WTC11 (cell line): ENCODE measurements around the gene ZNHIT2. TPM values are rescaled to one million over a fixed set of nuclear protein-coding genes. Genes with fewer than 3 reads are reported as not detected.

Source experiments
- ATAC-seq: fragments of 200-7000 bp; cut with Tn5 transposase; 2 replicates; pipeline ENCODE4 v1.10.0; 2021; ENCODE audit warnings: mild to moderate bottlenecking, moderate library complexity
- CTCF ChIA-PET: fragments of 300-600 bp; sonication (Branson Sonifier 250); formaldehyde crosslinking; loops from one replicate; lab custom pipeline; 2021; ENCODE audit warnings: antibody characterized with exemption; lab: Charles Lee
- POLR2A ChIA-PET: fragments of 350-600 bp; sonication (Branson Sonifier 250); formaldehyde crosslinking; loops from one replicate; lab custom pipeline; 2021; ENCODE audit warnings: antibody characterized with exemption; lab: Charles Lee
- DNase-seq: peaks from one replicate; pipeline ENCODE4 v3.0.0; 2021; ENCODE audit warnings: low spot score
- H3K27ac Mint-ChIP-seq: 2 replicates; pipeline ENCODE4 v1.8.0; 2021; ENCODE audit warnings: mixed read lengths
- H3K27me3 Mint-ChIP-seq: 2 replicates; pipeline ENCODE4 v1.8.0; 2021; ENCODE audit warnings: low read depth, mild to moderate bottlenecking, moderate library complexity, mixed read lengths
- H3K36me3 Mint-ChIP-seq: 2 replicates; pipeline ENCODE4 v1.8.0; 2021; ENCODE audit warnings: mixed read lengths
- H3K4me1 Mint-ChIP-seq: 2 replicates; pipeline ENCODE4 v1.8.0; 2022; ENCODE audit warnings: mixed read lengths
- H3K4me3 Mint-ChIP-seq: 2 replicates; pipeline ENCODE4 v1.8.0; 2021; ENCODE audit warnings: mild to moderate bottlenecking, moderate library complexity, mixed read lengths
- H3K9me3 Mint-ChIP-seq: 2 replicates; pipeline ENCODE4 v1.8.0; 2021; ENCODE audit warnings: mixed read lengths
- AFF4 ChIP-seq: sonication (generic); formaldehyde crosslinking; IDR thresholded peaks from 2 replicates; pipeline ENCODE4 v1.8.1; 2023; ENCODE audit warnings: mild to moderate bottlenecking, missing genetic modification reagents, borderline replicate concordance
- AR ChIP-seq: fragments of 250-450 bp; sonication (Bioruptor Pico); IDR thresholded peaks from 2 replicates; pipeline ENCODE4 v1.9.0; 2021; ENCODE audit warnings: mild to moderate bottlenecking
- ARID4B ChIP-seq: sonication (generic); formaldehyde crosslinking; IDR thresholded peaks from 2 replicates; pipeline ENCODE4 v1.8.0; 2023; ENCODE audit warnings: missing genetic modification reagents, mild to moderate bottlenecking, borderline replicate concordance
- CBFB ChIP-seq: sonication (generic); formaldehyde crosslinking; IDR thresholded peaks from 2 replicates; pipeline ENCODE4 v1.8.1; 2022; ENCODE audit warnings: mild to moderate bottlenecking, low read depth, missing genetic modification reagents
- CDX4 ChIP-seq: fragments of 250-450 bp; sonication (Bioruptor Pico); IDR thresholded peaks from 2 replicates; pipeline ENCODE4 v1.9.0; 2021; ENCODE audit warnings: moderate library complexity, mild to moderate bottlenecking, inconsistent platforms, borderline replicate concordance
- EMX1 ChIP-seq: fragments of 250-450 bp; sonication (Bioruptor Pico); IDR thresholded peaks from 2 replicates; pipeline ENCODE4 v1.8.0; 2021; ENCODE audit warnings: mild to moderate bottlenecking
- ERG ChIP-seq: fragments of 250-450 bp; sonication (Bioruptor Pico); IDR thresholded peaks from 2 replicates; pipeline ENCODE4 v1.8.0; 2021; ENCODE audit warnings: mild to moderate bottlenecking
- MXD4 ChIP-seq: fragments of 250-450 bp; sonication (Bioruptor Pico); IDR thresholded peaks from 2 replicates; pipeline ENCODE4 v1.8.0; 2021; ENCODE audit warnings: mild to moderate bottlenecking, moderate library complexity, borderline replicate concordance
- NR2C2 ChIP-seq: sonication (generic); formaldehyde crosslinking; IDR thresholded peaks from 2 replicates; pipeline ENCODE4 v1.8.0; 2022; ENCODE audit warnings: mild to moderate bottlenecking, missing genetic modification reagents
- PRDM15 ChIP-seq: sonication (generic); formaldehyde crosslinking; IDR thresholded peaks from 2 replicates; pipeline ENCODE4 v1.8.0; 2022; ENCODE audit warnings: missing genetic modification reagents
- SMAD3 ChIP-seq: sonication (generic); formaldehyde crosslinking; IDR thresholded peaks from 2 replicates; pipeline ENCODE4 v1.8.0; 2022; ENCODE audit warnings: missing genetic modification reagents, mild to moderate bottlenecking, borderline replicate concordance
- ZBTB43 ChIP-seq: sonication (generic); formaldehyde crosslinking; IDR thresholded peaks from 2 replicates; pipeline ENCODE4 v1.8.1; 2023; ENCODE audit warnings: mild to moderate bottlenecking, missing genetic modification reagents
- ZNF396 ChIP-seq: fragments of 250-450 bp; sonication (Bioruptor Pico); IDR thresholded peaks from 2 replicates; pipeline ENCODE4 v1.8.0; 2021; ENCODE audit warnings: mild to moderate bottlenecking, moderate library complexity, borderline replicate concordance
- ZSCAN18 ChIP-seq: fragments of 250-450 bp; sonication (Bioruptor Pico); IDR thresholded peaks from 2 replicates; pipeline ENCODE4 v2.1.2; 2022; ENCODE audit warnings: mild to moderate bottlenecking, moderate library complexity
- total RNA-seq: library from RNA; stranded (reverse); gene quantifications from 3 replicates; pipeline ENCODE4 v1.2.3, GENCODE V29; 2021

ZNHIT2 gene
- total RNA-seq, 1 experiment from 2014 or later = 16.7 TPM

- H3K36me3 Mint-ChIP-seq = peaks cover 56% of the 10 kb centered on the region
- peaks cover 8% of the 10 kb centered on the region for H3K4me1 Mint-ChIP-seq
- DNase-seq = no peak
- ATAC-seq = no peak
- H3K27ac Mint-ChIP-seq = no peak overlapping the region
- no peaks in the 10 kb centered on the region for H3K27me3 Mint-ChIP-seq
- ChIA-PET CTCF (interaction anchor here (0.7 to 1.8 kb wide), 4 partner anchors 9 to 15 kb away, joined by 3 to 4 read pairs (median 3); a partner anchor contains a TSS), POLR2A (interaction anchor here (0.6 kb wide), 1 partner anchor 208 kb away, joined by 3 read pairs; no protein-coding TSS in a partner anchor)
- no peak overlapping the region for H3K4me3 Mint-ChIP-seq
- no peaks in the 10 kb centered on the region for H3K9me3 Mint-ChIP-seq
- TF ChIP-seq ZNF396 (CRISPR knock-in tag) = no peak
- TF ChIP-seq AFF4 = no peak
- TF ChIP-seq NR2C2 (CRISPR knock-in tag) = no peak
- TF ChIP-seq CBFB (CRISPR knock-in tag) = no peak
- TF ChIP-seq AR (CRISPR knock-in tag) = no peak
- TF ChIP-seq SMAD3 (CRISPR knock-in tag) = no peak
- TF ChIP-seq PRDM15 (CRISPR knock-in tag) = no peak
- no peak for TF ChIP-seq ZSCAN18 (CRISPR knock-in tag)
- TF ChIP-seq ZBTB43 = no peak
- TF ChIP-seq MXD4 (CRISPR knock-in tag) = no peak
- TF ChIP-seq ARID4B (CRISPR knock-in tag) = no peak
- no peak for TF ChIP-seq CDX4
- TF ChIP-seq ERG (CRISPR knock-in tag) = no peak
- TF ChIP-seq EMX1 (CRISPR knock-in tag) = no peak
Observed at GRCh38 chr11:65077451-65077850, 40.0 kb downstream of the ZNHIT2 start.
